ACC112 (cell line): ENCODE measurements around the gene C1QTNF8.

Experiments used
- H2AFZ ChIP-seq: fragments of 200-600 bp; sonication (generic); one replicate; pipeline ENCODE4 v1.6.0; 2017; ENCODE audit warnings: antibody characterized with exemption, low read length; ENCODE audit not compliant: unreplicated experiment
- H3K27ac ChIP-seq: fragments of 200-600 bp; sonication (generic); 2 replicates; pipeline ENCODE4 v1.5.1; 2014; ENCODE audit warnings: low read depth, mild to moderate bottlenecking, antibody characterized with exemption, low read length, moderate library complexity
- H3K27me3 ChIP-seq: fragments of 200-600 bp; sonication (generic); 2 replicates; pipeline ENCODE4 v1.6.1; 2014; ENCODE audit warnings: mild to moderate bottlenecking, antibody characterized with exemption, low read length, moderate library complexity, mixed read lengths; ENCODE audit not compliant: insufficient read depth
- H3K36me3 ChIP-seq: fragments of 200-600 bp; sonication (generic); 2 replicates; pipeline ENCODE4 v1.6.1; 2016; ENCODE audit warnings: mild to moderate bottlenecking, antibody characterized with exemption, low read length, moderate library complexity, mixed read lengths; ENCODE audit not compliant: insufficient read depth
- H3K4me1 ChIP-seq: fragments of 200-600 bp; sonication (generic); one replicate; pipeline ENCODE4 v1.6.1; 2016; ENCODE audit warnings: low read length, mixed read lengths; ENCODE audit not compliant: insufficient read depth, unreplicated experiment, control insufficient read depth
- H3K4me3 ChIP-seq: fragments of 200-600 bp; sonication (generic); 2 replicates; pipeline ENCODE4 v1.5.1; 2014; ENCODE audit warnings: mild to moderate bottlenecking, low read depth, low read length
- H3K79me2 ChIP-seq: fragments of 200-600 bp; sonication (generic); one replicate; pipeline ENCODE4 v1.6.0; 2016; ENCODE audit warnings: low read length; ENCODE audit not compliant: control insufficient read depth, unreplicated experiment, insufficient read depth

Gene C1QTNF8

DNA sequence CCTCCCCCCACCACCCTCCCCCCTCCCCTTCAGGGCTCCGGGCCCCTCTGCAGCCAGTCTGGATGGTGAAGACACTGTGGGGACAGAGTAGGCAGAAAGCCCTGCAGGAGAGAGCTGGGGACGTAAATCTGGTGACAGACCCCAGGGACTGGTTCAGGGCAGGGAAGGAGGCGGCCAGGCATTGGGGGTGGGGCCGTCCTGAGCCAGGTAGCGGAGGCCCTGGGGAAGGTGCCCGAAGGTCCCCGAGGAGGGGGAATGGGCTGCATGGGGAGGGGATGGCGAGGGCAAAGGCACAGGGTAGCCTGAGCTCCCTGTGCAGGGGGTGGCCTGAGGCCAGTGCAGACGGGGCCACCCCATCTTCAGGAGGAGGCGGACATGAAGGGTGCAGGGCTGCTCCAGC is 30.5 kb upstream of the C1QTNF8 start:
- H3K4me1 ChIP-seq: no peaks in the 10 kb centered on the region
- H3K36me3 ChIP-seq: no peaks in the 10 kb centered on the region
- no peak overlapping the region for H3K4me3 ChIP-seq
- H3K27me3 ChIP-seq: no peaks in the 10 kb centered on the region
- H3K27ac ChIP-seq: no peak overlapping the region
- H2AFZ ChIP-seq: no peak overlapping the region
- no peaks in the 10 kb centered on the region for H3K79me2 ChIP-seq

DNA sequence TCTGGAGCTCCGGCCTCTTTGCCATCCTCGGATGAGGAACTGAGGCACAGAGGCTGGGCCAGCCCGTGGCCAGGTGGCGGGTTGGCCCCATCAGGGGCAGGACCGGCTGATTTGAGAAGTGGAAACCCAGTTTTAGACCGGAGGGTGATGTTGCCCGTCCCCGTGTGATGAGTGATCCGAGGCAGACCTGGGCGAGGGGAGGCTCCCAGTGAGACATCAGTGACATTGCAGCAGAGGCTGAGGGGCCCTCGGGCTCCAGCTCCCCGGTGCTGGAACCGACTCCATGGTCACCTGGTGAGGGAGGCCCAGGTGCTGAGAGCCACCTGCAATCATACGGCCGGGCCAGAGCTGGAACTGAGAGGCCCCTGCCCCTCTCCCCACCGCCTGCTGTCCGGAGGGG is 30.0 kb upstream of the C1QTNF8 start:
- no peak overlapping the region for H3K4me3 ChIP-seq
- no peak overlapping the region for H2AFZ ChIP-seq
- no peak overlapping the region for H3K27ac ChIP-seq
- no peaks in the 10 kb centered on the region for H3K79me2 ChIP-seq
- no peaks in the 10 kb centered on the region for H3K4me1 ChIP-seq
- no peaks in the 10 kb centered on the region for H3K27me3 ChIP-seq
- H3K36me3 ChIP-seq: no peaks in the 10 kb centered on the region

DNA sequence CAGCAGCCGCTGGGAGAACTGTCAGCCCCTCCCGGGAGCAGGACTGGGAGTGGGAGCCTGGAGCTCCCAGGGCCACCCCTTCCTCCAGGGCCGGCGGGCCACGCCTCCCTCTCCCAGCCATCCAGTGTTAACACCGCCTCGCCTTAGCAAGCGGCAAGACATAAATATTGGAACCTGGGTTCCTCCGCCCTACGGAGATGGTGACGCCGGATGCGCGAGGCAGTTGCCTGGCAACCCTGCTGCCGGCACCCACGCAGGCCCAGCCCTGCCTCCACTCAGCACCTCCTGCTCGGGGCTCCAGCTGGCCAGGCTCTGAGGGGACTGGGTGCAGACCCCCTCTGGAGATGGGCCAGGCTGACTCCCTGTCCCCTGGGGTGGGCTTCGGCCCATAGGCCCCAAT is 29.4 kb upstream of the C1QTNF8 start:
- Histone ChIP-seq H3K79me2 (no peaks in the 10 kb centered on the region), H3K4me3 (no peak overlapping the region), H3K27me3 (no peaks in the 10 kb centered on the region), H2AFZ (no peak overlapping the region), H3K27ac (no peak overlapping the region), H3K4me1 (no peaks in the 10 kb centered on the region), H3K36me3 (no peaks in the 10 kb centered on the region)

DNA sequence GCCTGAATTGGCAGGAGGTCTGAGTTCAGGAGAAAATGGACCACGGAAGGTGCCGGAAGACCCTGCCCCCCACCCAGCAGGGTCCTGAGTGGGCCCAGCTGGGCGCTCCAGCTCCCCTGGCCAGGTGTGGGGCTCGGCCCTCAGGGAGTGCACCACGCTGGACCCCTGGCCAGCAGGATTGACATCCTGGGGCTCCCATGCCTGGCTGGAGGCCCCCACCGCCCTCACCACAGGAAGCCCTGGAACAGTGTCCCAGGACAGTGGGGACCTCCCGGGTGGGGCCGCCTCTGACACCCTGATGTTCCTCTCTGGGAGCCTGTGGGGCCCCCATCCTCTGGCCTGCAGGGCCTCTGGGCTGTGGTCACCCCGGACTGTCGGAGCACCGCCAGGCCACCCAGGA is 28.8 kb upstream of the C1QTNF8 start:
- Histone ChIP-seq H3K79me2 (no peaks in the 10 kb centered on the region), H3K4me3 (no peak overlapping the region), H3K27me3 (no peaks in the 10 kb centered on the region), H3K36me3 (no peaks in the 10 kb centered on the region), H2AFZ (no peak overlapping the region), H3K27ac (no peak overlapping the region), H3K4me1 (no peaks in the 10 kb centered on the region)

DNA sequence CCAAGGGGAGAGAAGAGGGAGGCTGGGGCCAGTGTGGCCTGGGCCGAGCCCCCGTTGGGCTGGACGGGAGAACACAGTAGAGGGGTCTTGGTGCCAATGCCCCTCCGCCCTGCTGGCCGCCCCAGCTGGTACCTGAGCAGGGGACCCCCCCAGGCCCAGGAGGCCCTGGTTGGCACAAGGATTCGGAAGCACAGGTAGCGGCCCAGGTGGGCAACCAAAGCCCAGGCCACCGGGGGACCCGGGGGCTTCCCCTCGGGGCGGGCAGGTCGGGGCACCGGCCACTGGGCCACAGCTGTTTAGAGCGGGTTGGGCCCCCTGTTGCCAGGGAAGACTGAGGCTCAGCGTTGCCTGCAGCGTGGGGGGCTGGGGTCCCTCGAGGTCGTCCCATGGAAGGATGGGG is 28.2 kb upstream of the C1QTNF8 start:
- Histone ChIP-seq H2AFZ (no peak overlapping the region), H3K4me3 (no peak overlapping the region), H3K79me2 (no peaks in the 10 kb centered on the region), H3K27ac (no peak overlapping the region), H3K4me1 (no peaks in the 10 kb centered on the region), H3K27me3 (no peaks in the 10 kb centered on the region), H3K36me3 (no peaks in the 10 kb centered on the region)

DNA sequence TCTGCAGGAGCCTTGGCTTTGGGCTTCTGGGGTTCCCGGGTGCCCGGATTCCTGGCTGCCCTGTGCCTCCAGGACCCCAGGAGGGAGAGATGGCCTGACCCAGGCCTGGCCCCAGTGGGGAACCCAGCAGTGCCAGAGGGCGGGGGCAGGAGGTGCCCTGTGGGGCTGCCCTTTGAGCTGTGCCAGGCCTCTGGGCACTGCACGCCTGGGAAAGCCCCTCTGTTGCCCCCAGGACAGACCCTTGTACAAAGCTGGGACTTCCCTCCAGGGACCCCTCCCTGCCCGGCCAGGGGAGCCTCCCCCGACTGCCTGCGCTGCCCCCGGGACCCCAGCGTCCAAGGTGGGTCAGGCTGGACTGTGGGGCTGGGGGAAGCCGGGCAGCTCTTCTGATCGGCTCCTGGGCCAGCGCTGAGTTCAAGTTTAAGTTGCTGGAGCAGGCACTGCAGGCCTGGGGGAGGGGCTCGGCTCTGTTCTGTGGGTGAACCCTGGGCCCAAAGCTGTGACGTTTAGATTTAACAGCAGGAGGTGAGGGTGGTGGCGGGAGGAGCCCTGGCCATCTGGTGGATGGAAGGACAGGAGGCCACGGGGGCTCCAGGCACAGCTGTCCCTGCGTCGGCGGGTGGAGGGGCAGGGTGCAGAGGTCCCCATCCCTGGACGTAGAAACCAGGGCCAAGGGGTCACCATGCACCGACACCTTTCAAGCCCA is 27.6 kb upstream of the C1QTNF8 start:
- Histone ChIP-seq H3K4me1 (no peaks in the 10 kb centered on the region), H3K79me2 (no peaks in the 10 kb centered on the region), H3K27ac (no peak overlapping the region), H3K4me3 (no peak overlapping the region), H3K36me3 (no peaks in the 10 kb centered on the region), H2AFZ (no peak overlapping the region), H3K27me3 (no peaks in the 10 kb centered on the region)

DNA sequence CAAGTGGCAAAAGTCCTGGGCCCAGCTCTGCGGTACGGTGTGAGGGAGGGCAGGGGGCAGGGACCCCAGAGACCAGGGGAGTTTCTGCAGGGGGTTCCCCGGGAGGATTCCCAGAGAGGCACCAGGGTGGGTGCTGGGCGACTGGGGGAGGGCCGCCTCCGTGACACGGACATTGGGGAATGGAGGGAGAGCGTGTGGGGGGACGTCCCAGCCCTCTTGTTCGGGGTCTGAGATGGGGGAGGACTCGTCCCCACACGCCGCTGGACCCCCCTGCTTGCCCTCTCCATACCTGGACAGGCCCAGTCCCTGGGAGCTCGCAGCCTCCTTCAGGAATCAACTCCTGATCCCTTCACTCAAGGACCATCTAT is 26.3 kb upstream of the C1QTNF8 start:
- no peaks in the 10 kb centered on the region for H3K36me3 ChIP-seq

DNA sequence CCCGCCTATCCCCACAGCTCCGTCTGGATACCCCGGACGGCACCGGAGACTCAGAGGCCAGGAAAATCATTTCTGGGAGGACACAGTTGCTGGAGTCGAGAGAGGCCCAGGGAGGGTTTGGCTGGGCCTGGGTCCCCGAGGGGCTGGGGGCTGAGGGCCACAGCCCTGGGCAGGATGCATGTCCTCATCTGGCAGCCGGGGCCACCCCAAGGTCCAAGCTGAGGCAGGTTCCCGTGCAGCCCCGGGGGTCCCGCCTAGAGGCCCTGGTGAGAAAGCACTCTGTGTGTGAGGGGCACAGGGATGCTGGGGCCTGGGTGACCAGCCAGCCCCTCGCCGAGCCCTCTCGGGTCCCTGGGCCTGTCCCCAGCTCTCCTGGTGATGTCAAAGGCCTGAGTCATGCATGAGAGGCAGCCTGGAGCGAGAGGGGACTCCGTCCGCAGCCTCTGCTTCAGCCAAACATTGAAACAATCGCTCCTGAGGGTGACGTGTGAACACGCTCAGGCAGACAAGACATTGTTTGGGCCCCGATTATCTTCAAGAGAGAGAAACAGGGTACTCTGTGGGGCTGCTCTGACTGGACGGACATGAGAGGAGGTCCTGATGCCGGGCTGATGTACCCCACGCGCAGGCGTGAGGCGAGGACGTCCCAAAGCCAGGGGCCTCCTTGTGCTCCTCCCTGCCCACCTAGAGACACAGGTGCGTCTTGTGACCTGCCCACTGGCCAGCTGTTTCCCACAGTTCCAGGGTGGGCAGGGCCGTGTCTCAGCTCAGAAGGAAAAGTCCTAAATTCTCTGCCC is 25.8 kb upstream of the C1QTNF8 start:
- Histone ChIP-seq H3K36me3 (no peaks in the 10 kb centered on the region), H3K27me3 (no peaks in the 10 kb centered on the region), H3K79me2 (no peaks in the 10 kb centered on the region), H3K27ac (no peak overlapping the region), H2AFZ (no peak overlapping the region), H3K4me3 (no peak overlapping the region), H3K4me1 (no peaks in the 10 kb centered on the region)

More for the DNA sequence above, 26.3 kb upstream of the C1QTNF8 start:
- H2AFZ ChIP-seq: no peak overlapping the region
- no peak overlapping the region for H3K27ac ChIP-seq
- H3K79me2 ChIP-seq: no peaks in the 10 kb centered on the region
- H3K4me1 ChIP-seq: no peaks in the 10 kb centered on the region
- H3K27me3 ChIP-seq: no peaks in the 10 kb centered on the region
- H3K4me3 ChIP-seq: no peak overlapping the region

DNA sequence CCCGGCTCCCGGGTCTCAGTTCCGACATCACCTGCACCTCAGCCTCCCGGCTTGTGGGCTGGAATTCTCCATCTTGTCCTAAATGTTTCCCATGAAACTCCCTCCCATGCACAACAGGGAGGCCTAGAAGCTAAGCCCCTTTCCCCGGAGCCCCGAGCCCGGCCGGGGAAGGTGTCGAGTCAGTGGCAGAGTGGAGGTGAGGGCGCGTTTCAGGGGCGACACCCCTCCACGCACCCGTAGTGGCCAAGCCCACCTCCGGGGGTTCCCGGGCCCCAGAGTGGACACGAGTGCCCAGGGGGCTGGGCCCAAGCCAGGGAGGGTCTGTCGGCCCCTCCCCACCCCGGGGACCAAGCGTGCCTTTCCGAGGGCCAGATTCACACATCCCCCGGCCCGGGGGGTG is 25.0 kb upstream of the C1QTNF8 start:
- Histone ChIP-seq H3K4me1 (no peaks in the 10 kb centered on the region), H3K36me3 (no peaks in the 10 kb centered on the region), H3K79me2 (no peaks in the 10 kb centered on the region), H2AFZ (no peak overlapping the region), H3K27ac (no peak overlapping the region), H3K4me3 (no peak overlapping the region), H3K27me3 (no peaks in the 10 kb centered on the region)

DNA sequence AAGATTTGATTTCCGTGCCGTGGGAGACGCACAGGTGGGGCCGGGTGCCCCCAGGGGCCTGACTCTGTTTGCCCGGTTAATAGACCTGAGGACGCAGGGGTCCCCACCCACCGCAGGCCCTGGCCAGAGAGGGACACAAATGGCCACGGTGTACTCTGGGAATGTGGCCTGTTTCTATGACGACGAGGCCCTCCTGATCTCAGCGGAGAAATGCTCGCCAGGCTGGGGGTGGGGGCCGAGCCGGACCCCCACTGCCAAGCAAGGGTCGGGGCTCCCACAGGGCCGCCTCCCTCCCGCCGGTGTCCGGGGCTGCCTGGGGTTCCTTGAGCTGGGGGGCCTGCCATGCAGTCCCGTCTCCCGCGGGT is 24.5 kb upstream of the C1QTNF8 start:
- H3K4me3 ChIP-seq: no peak overlapping the region
- no peaks in the 10 kb centered on the region for H3K79me2 ChIP-seq
- no peaks in the 10 kb centered on the region for H3K27me3 ChIP-seq
- H2AFZ ChIP-seq: no peak overlapping the region
- H3K36me3 ChIP-seq: no peaks in the 10 kb centered on the region
- no peaks in the 10 kb centered on the region for H3K4me1 ChIP-seq
- no peak overlapping the region for H3K27ac ChIP-seq
